K562 (cell line): ENCODE measurements around the gene TPI1. TPM values are rescaled to one million over a fixed set of nuclear protein-coding genes. Genes with fewer than 3 reads are reported as not detected.

Source experiments
- CBX2 ChIP-seq: fragments of 200-600 bp; sonication (generic); IDR thresholded peaks from one replicate; pipeline ENCODE4 v1.6.1; 2012; ENCODE audit warnings: mild to moderate bottlenecking, low read length, inconsistent platforms; ENCODE audit not compliant: insufficient read depth, poor library complexity, severe bottlenecking
- ETV6 ChIP-seq, 3 experiments: fragments of 150-350 bp in 1 of 3; sonication (generic) in 1 of 3; formaldehyde crosslinking in 1 of 3; IDR thresholded peaks; 2 replicates each; pipeline versions ENCODE4 v1.6.1 to v1.8.0; 2014 to 2022; ENCODE audit warnings: borderline replicate concordance in 2 of 3, low read depth in 2 of 3, antibody characterized with exemption in 1 of 3, low read length in 1 of 3, mild to moderate bottlenecking in 1 of 3, missing genetic modification reagents in 1 of 3
- GABPB1 ChIP-seq: sonication (generic); formaldehyde crosslinking; IDR thresholded peaks from 2 replicates; pipeline ENCODE4 v1.8.0; 2022; ENCODE audit warnings: mild to moderate bottlenecking, missing genetic modification reagents
- GMEB1 ChIP-seq: fragments of 250-450 bp; sonication (Bioruptor Pico); IDR thresholded peaks from 2 replicates; pipeline ENCODE4 v1.4.0; 2020; ENCODE audit warnings: mild to moderate bottlenecking
- HMG20B ChIP-seq: fragments of 250-450 bp; sonication (Bioruptor Pico); IDR thresholded peaks from 2 replicates; pipeline ENCODE4 v1.5.0; 2021; ENCODE audit warnings: mild to moderate bottlenecking
- HNRNPLL ChIP-seq: fragments of 200-400 bp; formaldehyde crosslinking; IDR thresholded peaks from 2 replicates; pipeline ENCODE4 v1.6.1; 2017; ENCODE audit warnings: low read length, low read depth, mild to moderate bottlenecking; ENCODE audit not compliant: poor library complexity, severe bottlenecking
- JUND ChIP-seq, 2 experiments: IDR thresholded peaks; 2 replicates in 1 of 2; 3 replicates in 1 of 2; pipeline ENCODE4 v1.6.1; 2011; ENCODE audit warnings: borderline replicate concordance in 2 of 2, low read depth in 2 of 2, low read length in 2 of 2, improper control_type of control experiment in 1 of 2, missing biosample characterization in 1 of 2, missing genetic modification characterization in 1 of 2, missing genetic modification reagents in 1 of 2
- MCM5 ChIP-seq: fragments of 450-650 bp; IDR thresholded peaks from 2 replicates; pipeline ENCODE4 v1.6.1; 2016; ENCODE audit warnings: low read depth
- RBFOX2 ChIP-seq: fragments of 200-400 bp; formaldehyde crosslinking; IDR thresholded peaks from 2 replicates; pipeline ENCODE4 v1.6.1; 2017; ENCODE audit warnings: low read depth, mild to moderate bottlenecking, low read length, moderate library complexity
- SAP30 ChIP-seq: fragments of 200-600 bp; sonication (generic); IDR thresholded peaks from 2 replicates; pipeline ENCODE4 v1.6.1; 2012; ENCODE audit warnings: borderline replicate concordance, low read depth, mild to moderate bottlenecking, moderate library complexity, low read length, control low read depth, inconsistent platforms; ENCODE audit not compliant: insufficient read depth, poor library complexity, severe bottlenecking
- THAP7 ChIP-seq: fragments of 250-450 bp; sonication (Bioruptor Pico); IDR thresholded peaks from 2 replicates; pipeline ENCODE4 v1.5.0; 2021
- TRIM25 ChIP-seq: fragments of 450-650 bp; IDR thresholded peaks from 2 replicates; pipeline ENCODE4 v1.7.0; 2016; ENCODE audit warnings: borderline replicate concordance
- USF1 ChIP-seq: sonication (generic); formaldehyde crosslinking; IDR thresholded peaks from 2 replicates; pipeline ENCODE4 v1.9.0; 2022; ENCODE audit warnings: mild to moderate bottlenecking, missing genetic modification reagents
- USF2 ChIP-seq: sonication (generic); formaldehyde crosslinking; IDR thresholded peaks from 2 replicates; pipeline ENCODE4 v1.5.0; 2020; ENCODE audit warnings: missing genetic modification reagents
- ZNF655 ChIP-seq: fragments of 250-450 bp; sonication (Bioruptor Pico); IDR thresholded peaks from 2 replicates; pipeline ENCODE4 v1.5.0; 2021
- polyA plus RNA-seq, 8 experiments: library from polyadenylated mRNA; depleted of rRNA in 4 of 8; stranded (reverse) in 5 of 8; unstranded in 3 of 8; fragments of >200 nt; fragmentation: Nextera tagmentation in 2 of 8; fragmentation: Illumina TruSeq in 1 of 8; extraction: Ambion mirVana in 2 of 8; extraction: Trizol in 1 of 8; gene quantifications; 2 replicates each; pipeline versions ENCODE4 v1.2.1 to v1.2.3, GENCODE V29; 2011 to 2014; ENCODE audit warnings: inconsistent platforms in 1 of 8, missing spikeins in 1 of 8
- total RNA-seq, 7 experiments: library from RNA; depleted of rRNA in 6 of 7; stranded (reverse); fragments of >200 nt in 6 of 7; fragmentation: Illumina TruSeq in 2 of 7; extraction: Trizol in 2 of 7; gene quantifications; 2 replicates each; pipeline versions ENCODE4 v1.2.1 to v1.2.3, GENCODE V29; 2011 to 2021; ENCODE audit warnings: low replicate concordance in 1 of 7

The TPI1 gene
- total and polyA plus RNA-seq, 9 of the 15 experiments (the other 6 are each of a cell fraction or from before 2014, with no cell fraction given): 662 to 4,971 (median 892) TPM

- TF ChIP-seq TRIM25 (no peak), ZNF655 (CRISPR knock-in tag) (no peak), USF1 (CRISPR knock-in tag) (peak; percentile 61), HNRNPLL (peak; percentile 38), CBX2 (no peak), THAP7 (CRISPR knock-in tag) (no peak), JUND (IDR thresholded peaks at IDR 0.05; ENCODE audit: borderline replicate concordance, low read depth, low read length) (peak; percentile 23; the same call in 1 of the 2 replicates), JUND (tag; IDR thresholded peaks at IDR 0.05; ENCODE audit: borderline replicate concordance, low read depth, low read length) (no peak; the same call in 2 of the 3 replicates), GABPB1 (0 out of 2 replicates have a peak, but pooled peaks have one; percentile 26), MCM5 (no peak), RBFOX2 (peak; percentile 29; the same call in 1 of the 2 replicates), ETV6 (IDR thresholded peaks at IDR 0.05; ENCODE audit: borderline replicate concordance in 1 of 2, low read depth in 2 of 2, low read length in 1 of 2) (no peak), ETV6 (CRISPR knock-in tag; IDR thresholded peaks at IDR 0.05; ENCODE audit: borderline replicate concordance) (no peak), HMG20B (no peak), GMEB1 (CRISPR knock-in tag) (0 out of 2 replicates have a peak, but pooled peaks have one; percentile 20), SAP30 (peak; percentile 19), USF2 (CRISPR knock-in tag) (peak; percentile 62)
These were observed 47.1 kb downstream of the TPI1 start, which contains the start of gene ENO2 (continued) for GRCh38 chr12:6914246-6914946.
